ENCODE results near the gene WRNIP1.

The WRNIP1 gene

DNA sequence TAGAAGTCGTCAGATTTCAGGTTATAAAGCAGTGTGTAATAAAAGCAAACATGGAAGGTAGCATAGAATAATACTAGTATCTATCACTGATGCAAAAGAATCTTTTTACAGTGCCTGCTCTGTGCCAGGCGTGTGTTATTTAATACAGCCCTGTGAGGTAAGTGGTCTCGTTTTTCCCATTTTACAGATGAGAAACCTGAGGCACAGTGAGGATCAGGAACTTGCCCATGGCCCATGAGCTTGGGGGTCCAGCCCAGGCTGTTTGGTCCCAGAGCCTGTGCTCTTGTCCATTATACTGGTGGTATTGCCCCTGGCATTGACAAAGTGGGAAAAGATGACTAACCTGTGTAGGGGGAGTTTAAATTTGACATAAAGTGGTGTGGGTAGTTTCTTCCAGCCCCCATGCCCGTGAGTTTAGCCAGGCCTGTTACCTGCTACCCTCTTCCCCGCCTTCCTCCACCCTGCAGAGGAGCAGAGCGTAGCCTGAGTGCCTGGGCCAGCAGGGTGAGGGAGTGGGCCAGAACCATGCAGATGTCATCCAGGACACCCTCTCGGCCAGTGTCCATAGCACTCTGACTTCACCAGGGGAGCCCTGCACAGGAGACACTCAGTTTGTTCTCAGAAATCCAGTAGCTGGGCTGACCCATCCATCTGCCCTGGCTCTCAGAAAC, 16.6 kb downstream of the WRNIP1 start:
- DNase-seq, result peak in 1 of 10 donors; percentile 29
- intact Hi-C loops (cut with DNase I), result no loop called here

DNA sequence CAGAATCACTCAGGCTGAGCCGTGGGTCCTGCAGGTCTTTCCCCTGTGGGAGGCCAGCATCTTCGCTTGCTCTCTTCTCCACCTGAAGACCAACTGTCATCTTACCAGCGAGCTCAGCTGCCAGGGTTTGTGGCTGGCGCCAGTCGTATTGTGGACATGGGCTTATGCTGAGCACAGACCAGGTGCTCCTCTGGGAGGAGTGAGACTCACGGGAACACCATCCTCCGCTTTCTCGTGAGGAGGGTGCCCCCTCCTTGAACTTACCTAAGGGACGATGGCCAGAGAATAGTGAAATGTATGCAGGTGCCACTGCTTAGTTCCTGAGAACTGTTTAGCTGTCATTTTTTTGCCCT, 17.1 kb downstream of the WRNIP1 start:
- peak in 1 of 10 donors; percentile 71 for DNase-seq
- intact Hi-C loops (cut with DNase I), result no loop called here

DNA sequence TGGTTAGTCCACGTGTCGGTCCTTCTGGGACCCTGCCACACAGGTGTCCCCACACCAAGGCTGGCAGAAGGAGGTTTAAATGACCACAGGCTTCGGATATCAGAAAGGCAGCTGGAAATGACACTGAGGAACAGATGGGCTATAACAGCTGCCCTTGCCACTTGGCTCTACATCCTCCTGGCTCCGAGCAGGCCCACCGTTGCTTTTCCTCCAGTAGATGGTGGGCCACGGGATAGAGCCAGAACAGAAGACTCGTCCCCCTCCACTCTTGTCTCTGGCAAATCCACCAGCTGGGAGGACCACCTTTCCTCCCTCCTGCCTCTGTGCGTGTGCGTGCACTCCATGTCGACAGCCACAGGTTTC, 17.6 kb downstream of the WRNIP1 start:
- peak in 1 of 10 donors; percentile 63 for DNase-seq
- intact Hi-C loops (cut with DNase I), result no loop called here

DNA sequence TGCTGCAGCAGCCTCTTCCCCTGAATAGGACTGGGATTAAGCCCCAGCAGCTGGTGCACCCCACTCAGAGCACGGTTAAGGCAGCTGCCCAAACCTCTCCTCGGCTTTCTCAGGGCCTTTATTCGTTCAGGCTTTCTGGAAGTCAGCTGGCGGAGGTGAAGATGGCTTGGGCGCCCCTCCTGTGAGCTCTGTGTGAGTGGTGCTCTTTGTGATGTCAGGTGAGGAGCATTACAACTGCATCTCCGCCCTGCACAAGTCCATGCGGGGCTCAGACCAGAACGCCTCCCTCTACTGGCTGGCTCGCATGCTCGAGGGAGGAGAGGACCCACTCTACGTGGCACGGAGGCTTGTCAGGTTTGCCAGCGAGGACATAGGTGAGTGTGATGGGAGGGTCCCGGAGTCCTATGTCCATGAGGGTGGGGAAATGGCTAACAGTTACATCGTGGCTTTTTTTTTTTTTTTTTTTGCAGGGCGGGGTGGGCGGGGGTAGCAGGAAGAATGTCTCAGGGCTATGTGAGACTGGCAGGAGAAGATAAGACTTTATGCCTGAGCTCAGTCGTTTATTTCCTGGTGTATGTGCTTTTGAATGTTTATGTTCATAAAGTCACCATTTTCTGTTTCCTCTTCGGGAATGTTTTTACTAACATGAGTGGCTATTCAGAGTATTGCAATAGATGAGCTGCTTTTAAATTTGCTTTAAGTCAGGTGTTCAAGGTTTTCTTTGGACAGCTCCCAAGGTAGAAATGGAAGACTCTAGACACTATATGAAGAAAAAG, 18.2 kb downstream of the WRNIP1 start:
- intact Hi-C loops (cut with DNase I), result no loop called here
- DNase-seq, result peak in 1 of 10 donors; percentile 86

DNA sequence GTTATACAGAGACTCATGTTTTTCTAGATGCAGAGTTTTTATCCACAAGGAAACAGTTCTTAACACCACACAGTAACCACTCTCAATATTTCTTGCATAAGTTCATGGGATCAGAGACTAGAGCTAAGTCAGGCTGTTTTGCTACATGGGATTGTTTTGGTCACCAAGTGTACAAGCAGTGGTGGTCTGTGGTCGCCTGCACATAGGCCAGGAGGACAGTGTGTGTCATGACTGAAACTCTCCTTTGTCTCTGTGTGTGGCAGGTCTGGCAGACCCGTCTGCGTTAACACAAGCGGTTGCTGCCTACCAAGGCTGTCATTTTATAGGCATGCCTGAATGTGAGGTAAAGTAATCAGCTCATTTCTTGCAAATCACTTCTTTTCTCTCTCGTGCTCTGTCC, 18.9 kb downstream of the WRNIP1 start:
- peak in 1 of 10 donors; percentile 16 for DNase-seq
- intact Hi-C loops (cut with DNase I), result no loop called here

DNA sequence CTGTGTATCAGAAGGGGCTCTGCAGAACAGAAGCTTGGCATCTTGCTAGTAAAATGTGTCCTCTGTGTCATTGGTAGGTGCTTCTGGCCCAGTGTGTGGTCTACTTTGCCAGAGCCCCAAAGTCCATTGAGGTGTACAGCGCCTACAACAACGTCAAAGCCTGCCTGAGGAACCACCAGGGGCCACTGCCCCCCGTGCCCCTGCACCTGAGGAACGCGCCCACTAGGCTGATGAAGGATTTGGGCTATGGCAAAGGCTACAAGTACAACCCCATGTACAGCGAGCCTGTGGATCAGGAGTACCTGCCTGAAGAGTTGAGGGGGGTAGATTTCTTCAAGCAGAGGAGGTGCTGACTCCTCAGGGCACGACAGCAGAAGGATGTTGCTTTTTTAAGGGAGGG, 19.7 kb downstream of the WRNIP1 start:
- intact Hi-C loops (cut with DNase I), result no loop called here
- DNase-seq, result peak in 1 of 10 donors; percentile 59

DNA sequence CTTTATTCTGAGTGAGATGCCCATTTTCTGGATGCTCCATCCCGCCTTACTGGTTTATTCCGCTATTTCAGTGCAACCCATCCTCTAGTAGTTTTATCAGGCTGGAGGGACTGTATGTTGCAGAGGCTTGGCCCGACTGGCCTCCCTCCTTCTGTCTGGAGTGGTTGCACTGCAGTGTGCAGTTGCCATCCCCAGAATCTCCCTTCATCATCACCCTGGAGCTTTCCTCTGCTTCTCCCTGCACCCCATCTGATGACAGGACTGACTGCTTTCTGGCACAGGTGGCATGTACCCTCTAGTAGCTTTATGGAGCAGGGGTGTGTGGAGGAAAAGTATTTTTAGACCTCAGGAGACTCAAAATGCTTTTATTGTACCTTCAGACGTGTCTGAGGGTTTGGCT, 21.1 kb downstream of the WRNIP1 start:
- no peak for DNase-seq
- intact Hi-C loops (cut with DNase I), result no loop called here

DNA sequence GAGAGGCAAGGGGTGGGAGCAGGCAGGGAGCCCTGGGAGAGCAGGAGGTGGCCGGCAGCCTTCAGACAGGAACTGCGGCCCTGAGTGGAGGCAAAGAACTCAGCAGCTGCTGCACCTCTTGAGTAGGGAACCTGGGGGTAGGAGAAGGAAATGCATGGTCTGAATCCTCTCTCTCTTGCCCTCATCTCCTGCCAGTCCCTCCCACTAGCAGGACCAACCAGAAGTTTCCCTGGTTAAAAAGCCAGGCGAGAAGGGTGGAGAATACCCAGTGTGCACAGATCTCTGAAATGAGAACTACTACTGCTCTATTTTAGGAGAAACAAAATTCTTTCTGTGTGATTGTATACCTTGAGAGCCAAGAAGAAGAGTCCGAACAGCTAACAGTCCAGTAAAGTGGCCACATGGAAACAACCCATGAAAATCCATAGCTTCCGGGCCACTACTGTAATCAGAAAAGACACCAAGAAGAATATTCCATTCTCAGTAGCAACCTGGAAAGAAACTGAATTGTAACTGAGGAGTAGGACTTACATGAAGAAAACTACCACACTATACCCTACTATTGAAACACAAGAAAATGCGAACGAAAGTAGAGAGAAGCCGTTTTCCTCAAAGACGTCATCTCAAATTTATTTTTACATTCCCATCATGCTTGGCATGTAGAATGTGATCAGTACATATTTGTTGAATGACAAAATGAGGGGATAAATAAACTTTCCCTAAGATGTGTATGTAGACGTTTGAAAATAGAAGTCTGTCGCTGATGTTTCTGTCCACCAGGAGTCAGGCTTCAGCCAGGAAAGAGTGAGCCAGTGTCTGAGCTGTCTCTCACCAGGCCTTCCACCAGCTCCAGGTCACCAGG, 25.6 kb downstream of the WRNIP1 start:
- peak in 5 of 10 donors; percentile 62 to 93 (median 64) for DNase-seq
- intact Hi-C loops (cut with DNase I), result loop anchor here (1.0 to 5.0 kb wide), 2 partner anchors 50 to 66 kb away; partner anchors contain the start of gene SERPINB1

DNA sequence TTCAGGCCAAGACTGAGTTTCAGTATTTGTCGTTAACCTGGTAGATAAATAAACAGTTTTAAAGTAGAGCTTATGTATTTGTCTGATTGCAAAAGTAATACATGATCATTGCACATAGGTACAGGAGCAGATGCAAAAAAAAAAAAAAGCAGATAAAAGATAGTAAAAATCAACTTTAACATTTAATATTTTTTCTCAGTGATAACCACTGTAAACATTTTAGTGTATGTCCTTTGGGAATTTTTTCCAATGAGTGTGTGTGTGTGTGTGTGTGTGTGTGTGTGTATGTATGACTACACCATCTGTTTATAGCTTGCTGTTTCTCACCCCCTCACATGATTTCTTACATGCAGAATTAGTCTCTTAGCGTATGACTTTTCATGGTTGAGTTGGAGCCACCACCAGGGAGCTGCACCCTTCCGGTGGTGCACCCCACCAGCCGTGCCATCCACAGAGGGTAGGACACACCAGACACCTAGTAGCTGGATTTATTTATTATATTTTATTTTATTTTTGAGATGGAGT, 26.3 kb downstream of the WRNIP1 start:
- DNase-seq, result no peak
- intact Hi-C loops (cut with DNase I), result loop anchor here (1.0 to 5.0 kb wide), 2 partner anchors 50 to 66 kb away; partner anchors contain the start of gene SERPINB1

DNA sequence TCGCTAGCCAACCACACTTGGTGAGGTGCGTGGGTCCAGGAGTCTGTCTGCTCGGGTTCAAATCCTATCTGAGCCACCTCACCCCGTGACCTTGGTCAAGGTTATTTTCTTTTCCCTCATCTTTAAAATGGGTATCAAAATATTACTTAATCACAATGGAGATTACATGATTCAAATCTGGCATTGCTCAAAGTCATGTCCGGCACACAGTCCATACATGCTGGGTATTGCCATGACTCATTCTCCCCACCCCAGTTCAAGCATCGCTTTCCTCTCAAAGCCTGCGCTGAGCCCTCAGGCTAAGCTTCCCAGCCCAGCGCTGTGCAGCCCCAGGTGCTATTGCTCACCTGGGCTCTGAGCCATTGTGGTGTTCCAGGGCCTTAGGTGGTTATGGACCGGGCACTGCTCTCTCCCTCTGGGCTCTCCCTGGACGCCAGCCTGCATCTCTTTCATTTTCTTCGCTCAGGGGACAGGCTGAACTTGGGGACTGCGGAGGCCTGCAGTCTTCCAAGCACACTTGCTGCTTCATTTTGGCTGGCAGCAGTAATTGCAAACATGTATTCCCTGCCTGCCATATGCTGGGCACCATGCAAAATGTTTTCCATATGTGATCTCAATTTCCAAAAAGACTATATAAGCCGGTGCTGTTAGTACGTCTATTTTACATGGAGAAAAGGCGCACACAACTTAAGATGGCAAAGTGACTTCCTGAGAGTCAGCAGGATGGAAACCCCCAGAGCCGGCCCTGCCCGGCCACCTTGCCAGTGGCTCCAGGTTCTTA, 27.3 kb downstream of the WRNIP1 start:
- no peak for DNase-seq
- intact Hi-C loops (cut with DNase I), result loop anchor here (5.0 kb wide), 1 partner anchor 65 kb away; no protein-coding TSS in a partner anchor

DNA sequence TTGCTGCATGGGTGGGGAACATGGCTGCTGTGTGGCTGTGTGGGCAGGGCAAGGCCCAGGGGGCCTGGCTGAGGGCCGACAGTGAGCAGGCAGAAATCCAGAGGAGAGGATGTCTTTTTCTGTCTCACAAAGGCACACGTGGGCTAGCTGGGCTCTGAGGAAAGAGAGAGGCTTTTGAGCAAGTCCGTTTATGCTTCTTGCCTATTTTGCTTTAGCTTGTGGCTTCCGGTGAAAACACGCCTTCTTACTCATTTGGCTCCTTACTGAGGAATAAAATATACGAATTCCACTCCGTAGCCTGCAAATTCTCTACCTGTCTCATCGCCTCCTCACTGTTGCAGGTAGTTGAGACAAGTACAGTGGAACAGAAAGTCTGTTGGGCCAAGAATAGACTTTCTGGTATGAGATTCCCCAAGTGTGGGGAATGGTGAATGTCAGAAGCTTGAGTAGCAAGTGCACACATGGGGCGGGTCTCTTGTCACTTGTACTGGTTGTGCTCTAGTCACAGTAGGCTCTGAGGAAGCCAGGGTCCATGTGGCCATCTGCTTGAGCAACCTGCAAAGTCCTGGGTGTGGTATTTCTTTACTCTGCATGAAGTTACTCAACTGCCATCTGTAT, 28.4 kb downstream of the WRNIP1 start:
- intact Hi-C loops (cut with DNase I), result loop anchor here (5.0 kb wide), 1 partner anchor 64 kb away; no protein-coding TSS in a partner anchor
- peak in 2 of 10 donors; percentile 52 to 83 for DNase-seq

DNA sequence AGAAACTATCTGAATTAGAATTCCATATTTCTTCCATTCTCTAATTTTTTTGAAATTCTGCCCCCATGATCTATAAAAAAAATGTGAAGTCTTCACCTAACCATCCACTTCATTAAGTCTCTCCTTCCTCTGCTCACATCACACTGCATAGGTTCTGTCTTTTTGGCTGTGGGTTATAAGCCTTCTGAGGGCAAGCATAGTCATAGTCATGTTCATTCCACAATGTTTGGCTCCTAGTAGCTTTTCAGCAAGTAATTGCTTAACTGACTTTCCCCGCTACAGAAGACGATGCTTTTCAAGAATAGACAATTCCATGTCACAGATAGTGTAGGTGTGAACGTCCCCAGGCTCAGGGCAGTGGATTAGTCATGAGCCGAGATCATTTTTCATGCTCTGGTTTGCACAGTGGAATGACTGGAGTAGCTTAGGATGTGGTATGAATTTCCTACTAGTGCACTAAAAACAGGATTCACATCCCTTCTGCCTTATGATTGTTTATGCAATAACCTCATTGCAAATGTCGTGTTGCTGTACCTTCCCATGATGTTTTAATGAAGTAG, 29.1 kb downstream of the WRNIP1 start:
- intact Hi-C loops (cut with DNase I), result loop anchor here (5.0 kb wide), 1 partner anchor 63 kb away; no protein-coding TSS in a partner anchor

DNA sequence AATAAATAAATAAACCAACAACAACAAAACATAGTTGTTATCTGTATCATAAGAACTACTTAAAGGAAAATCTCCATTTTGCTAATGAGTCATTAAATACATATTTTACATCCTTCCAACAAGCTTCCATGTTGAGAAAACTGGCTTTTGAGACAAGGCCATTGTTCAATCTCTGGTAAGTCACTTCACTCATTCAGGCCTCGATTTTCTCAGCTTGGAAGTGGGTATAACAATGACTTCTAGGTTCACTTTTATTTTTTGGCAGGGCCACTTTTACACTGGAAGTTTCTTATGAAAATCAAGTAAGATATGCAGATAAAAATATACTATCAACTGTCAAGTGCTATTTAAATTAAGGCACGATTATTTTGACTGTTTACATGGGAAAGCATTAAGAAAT, 30.0 kb downstream of the WRNIP1 start:
- intact Hi-C loops (cut with DNase I), result no loop called here
- no peak for DNase-seq

More for the DNA sequence above, 29.1 kb downstream of the WRNIP1 start:
- no peak for DNase-seq

DNA sequence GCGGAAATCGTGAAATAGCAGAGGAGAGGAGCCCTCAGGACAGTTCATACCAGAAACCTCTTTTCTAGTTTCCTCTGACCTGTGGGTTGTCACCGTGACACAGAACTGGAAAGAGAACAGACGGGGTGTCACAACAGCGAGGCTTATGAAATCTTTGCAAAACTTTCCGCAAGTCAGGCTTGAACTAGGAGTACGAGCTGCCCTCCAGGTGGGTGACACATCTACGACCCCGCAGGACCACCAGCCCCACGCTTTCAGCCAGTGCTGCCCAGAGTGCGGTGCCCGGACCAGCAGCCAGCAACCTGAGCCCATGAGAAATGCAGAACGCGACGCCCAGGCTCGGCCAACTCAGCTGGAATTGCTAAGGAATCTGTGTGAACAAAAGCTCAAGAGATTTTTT, 30.8 kb downstream of the WRNIP1 start:
- intact Hi-C loops (cut with DNase I), result no loop called here

DNA sequence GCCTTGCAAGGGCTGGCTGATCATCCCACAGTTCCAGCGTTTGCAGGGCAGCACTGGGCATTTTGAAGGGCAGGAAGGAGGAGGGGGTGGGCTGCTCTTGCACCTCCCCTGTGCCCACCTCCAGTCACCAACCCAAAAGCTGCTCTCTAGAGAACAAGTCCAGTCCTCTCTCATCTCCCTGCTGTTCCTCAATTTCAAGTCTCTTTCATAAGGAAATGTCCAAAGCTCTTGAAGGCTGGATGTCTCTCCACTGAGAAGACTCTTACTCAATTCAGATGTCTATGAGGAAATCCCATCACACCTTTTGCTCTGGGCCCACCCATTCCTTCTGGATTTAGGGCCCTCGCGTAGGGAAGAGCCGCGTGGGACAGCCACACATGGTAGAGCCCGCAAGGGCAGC, 31.7 kb downstream of the WRNIP1 start:
- no peak for DNase-seq
- intact Hi-C loops (cut with DNase I), result no loop called here

More for the DNA sequence above, 30.8 kb downstream of the WRNIP1 start:
- no peak for DNase-seq

DNA sequence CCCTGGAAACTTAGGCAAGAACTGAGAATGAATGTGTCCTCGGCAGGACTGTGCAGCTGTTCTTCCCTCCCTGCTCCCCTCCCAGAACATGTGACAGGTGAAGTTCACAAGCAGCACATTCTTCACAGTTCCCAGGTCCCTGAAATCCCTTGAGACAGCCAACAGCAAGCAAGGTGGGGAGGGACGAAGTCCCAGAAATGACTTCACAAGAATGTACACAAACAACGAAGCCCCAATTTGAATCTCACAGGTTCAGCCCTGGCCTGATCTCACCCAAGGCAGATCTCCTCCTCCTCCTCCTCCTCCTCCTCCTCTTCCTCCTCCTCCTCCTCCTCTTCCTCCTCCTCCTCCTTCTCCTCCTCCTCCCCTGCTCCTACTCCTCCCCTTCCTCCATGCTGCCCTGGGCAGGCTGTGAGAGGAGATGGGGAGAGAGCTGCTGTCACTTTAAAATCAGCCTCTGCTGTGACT, 32.4 kb downstream of the WRNIP1 start:
- intact Hi-C loops (cut with DNase I), result no loop called here
- DNase-seq, result no peak

DNA sequence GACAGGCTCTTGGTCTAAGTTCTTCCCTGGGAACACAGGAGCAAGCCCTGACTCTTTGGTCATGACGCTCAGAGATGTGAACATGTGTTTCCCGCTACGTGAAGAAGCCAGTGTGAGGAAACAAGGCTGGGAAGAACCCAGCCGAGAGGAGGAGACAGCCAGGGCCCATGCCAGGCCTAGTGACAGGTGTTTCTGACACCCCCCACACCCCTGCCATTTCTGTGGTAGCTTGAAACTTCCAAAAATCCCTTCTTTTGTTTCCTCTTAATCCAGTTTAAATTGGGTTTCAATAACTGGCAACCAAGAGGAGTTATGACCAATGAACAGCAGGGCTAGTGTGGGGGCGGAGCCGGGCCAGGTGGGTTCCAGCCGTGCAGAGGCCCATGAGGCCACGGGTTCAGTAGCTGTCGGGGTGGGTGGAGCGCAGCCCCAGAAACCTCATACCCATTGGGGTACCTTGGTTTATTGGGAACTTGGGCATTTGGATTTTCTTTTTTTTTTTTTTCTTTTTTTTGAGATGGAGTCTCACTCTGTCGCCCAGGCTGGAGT, 33.5 kb downstream of the WRNIP1 start:
- no peak for DNase-seq
- intact Hi-C loops (cut with DNase I), result no loop called here

DNA sequence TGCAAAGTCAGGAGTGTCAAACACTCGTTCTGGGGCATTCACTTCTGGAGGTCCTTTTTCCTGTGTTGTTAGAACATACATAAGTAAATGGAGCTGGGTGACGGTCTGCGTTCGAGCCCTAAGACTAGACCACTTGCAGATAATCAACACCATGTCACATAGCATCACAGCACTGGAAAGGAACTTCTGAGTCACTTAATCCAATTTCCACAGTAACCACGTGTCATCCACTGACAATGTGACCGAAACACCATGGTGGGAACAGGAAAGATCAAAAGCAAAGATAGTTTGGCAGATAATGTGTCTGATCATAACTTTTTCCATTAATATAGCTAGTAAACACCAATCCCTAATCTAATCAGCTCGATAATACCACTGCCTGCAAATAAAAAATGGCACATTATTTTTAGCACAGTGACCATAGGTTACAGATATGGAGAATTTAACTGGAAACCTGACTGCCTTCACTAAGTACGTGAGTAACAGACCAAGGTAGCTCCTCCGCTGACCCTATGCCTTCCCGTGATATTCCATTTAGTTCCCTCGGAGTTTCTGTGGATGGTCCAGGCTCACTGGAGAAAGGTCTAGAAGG, 34.8 kb downstream of the WRNIP1 start:
- intact Hi-C loops (cut with DNase I), result no loop called here
- peak in 1 of 10 donors; percentile 26 for DNase-seq
